ENCODE data around the gene PXDN.
"Not testable (repeated sequence)": the region's sequence is repeated elsewhere in the genome, so short reads cannot be mapped to it uniquely, and the experiment has no call there.

Gene PXDN

DNA sequence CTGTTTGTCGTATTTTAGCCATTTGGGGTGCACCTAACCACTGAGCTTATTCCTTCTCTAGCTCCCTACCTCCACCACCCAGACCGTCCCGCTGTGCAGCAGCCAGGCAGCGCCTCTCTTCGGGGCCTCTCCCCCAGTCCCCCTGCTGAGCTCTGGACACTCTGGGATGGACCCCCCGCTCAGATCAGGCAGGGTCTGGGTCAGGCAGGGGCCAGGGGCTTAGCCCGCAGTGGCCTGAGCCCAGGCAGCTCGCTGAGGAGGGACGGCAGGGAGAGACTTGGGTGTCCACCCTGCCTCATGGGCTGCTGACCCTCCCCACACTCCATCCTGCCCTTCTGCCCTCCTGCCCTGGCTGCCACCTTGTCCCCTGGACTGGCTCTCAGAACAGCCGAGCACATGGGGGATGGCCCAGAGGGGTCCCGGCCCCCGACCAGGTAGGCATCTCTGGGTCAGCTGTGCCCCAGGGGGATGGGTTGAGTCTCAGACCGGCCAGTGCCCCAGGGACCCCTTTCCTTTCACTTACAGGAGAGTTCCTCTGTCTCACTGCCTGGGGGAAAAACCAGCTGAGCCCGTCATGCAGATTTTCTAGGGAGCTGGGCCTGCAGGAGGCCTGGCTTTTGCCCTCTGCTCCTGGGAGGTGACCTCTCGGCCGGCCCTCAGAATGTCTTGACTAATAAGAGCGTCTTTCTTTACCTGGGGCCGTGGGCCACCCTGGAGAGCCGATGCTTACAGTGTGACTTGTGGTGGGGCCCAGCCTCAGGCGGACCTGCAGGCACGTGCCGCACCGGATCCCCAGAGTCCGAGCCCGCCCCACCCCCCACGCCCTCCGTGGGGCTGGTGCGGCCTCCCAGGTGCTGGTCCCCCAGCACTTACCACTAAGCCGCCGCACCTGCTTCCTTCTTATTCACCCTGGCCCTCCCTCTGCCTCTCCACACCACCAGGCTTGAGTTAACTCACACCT, 22.8 kb upstream of the PXDN start:
- Mint-ChIP-seq H3K36me3 (no peaks in the 10 kb centered on the region), H3K27me3 (no peaks in the 10 kb centered on the region), H3K27ac (no peak overlapping the region), H3K4me3 (no peak overlapping the region), H3K4me1 (no peaks in the 10 kb centered on the region), H3K9me3 (peaks cover 2% of the 10 kb centered on the region)
- ATAC-seq: peak; percentile 42

GRCh38 chr2:1766425-1766824, 22.1 kb upstream of the PXDN start:
- no peak overlapping the region for H3K4me3 Mint-ChIP-seq
- no peak overlapping the region for H3K27ac Mint-ChIP-seq
- H3K4me1 Mint-ChIP-seq: no peaks in the 10 kb centered on the region
- peaks cover 2% of the 10 kb centered on the region for H3K9me3 Mint-ChIP-seq
- no peaks in the 10 kb centered on the region for H3K36me3 Mint-ChIP-seq
- no peaks in the 10 kb centered on the region for H3K27me3 Mint-ChIP-seq
- ATAC-seq: peak; percentile 36

DNA sequence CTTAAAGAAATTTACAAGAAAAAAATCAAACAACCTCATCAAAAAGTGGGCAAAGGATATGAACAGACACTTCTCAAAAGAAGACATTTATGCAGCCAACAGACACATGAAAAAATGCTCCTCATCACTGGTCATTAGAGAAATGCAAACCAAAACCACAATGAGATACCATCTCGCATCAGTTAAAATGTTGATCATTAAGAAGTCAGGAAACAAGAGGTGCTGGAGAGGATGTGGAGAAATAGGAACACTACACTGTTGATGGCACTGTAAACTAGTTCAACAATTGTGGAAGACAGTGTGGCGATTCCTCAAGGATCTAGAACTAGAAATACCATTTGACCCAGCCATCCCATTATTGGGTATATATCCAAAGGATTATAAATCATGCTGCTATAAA, 20.9 kb upstream of the PXDN start:
- H3K27me3 Mint-ChIP-seq, ATAC-seq, H3K9me3 Mint-ChIP-seq, H3K27ac Mint-ChIP-seq, H3K4me1 Mint-ChIP-seq, H3K4me3 Mint-ChIP-seq, H3K36me3 Mint-ChIP-seq: not testable (repeated sequence)

GRCh38 chr2:1759611-1759930, 15.3 kb upstream of the PXDN start:
- Mint-ChIP-seq H3K27me3 (peaks cover 18% of the 10 kb centered on the region), H3K27ac (no peak overlapping the region), H3K4me3 (no peak overlapping the region), H3K9me3 (peaks cover 10% of the 10 kb centered on the region), H3K4me1 (no peaks in the 10 kb centered on the region), H3K36me3 (no peaks in the 10 kb centered on the region)
- ATAC-seq: no peak

GRCh38 chr2:1758774-1759610, 14.7 kb upstream of the PXDN start:
- Mint-ChIP-seq H3K9me3 (peaks cover 15% of the 10 kb centered on the region), H3K27me3 (peaks cover 18% of the 10 kb centered on the region), H3K36me3 (no peaks in the 10 kb centered on the region), H3K4me3 (no peak overlapping the region), H3K27ac (no peak overlapping the region), H3K4me1 (no peaks in the 10 kb centered on the region)
- ATAC-seq: no peak

DNA sequence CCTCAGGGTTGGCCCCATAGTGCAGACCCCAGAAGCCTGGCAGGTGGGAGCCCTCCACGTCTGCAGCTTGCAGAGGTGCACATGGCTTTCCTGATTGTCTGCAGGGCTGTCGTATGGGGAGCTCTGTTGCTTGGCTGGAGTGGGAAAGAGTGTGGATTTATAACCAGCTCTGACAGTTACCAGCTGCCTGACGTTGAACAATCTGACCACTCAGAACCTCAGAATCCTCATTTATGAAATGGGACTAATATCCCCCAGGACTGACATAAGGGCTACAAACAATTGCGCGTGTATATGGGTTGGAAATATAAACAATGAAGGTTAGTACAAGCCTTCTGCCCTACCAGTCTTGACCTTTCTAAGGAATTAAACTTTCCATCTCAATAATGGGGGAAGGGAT, 13.9 kb upstream of the PXDN start:
- no peaks in the 10 kb centered on the region for H3K4me1 Mint-ChIP-seq
- no peak for ATAC-seq
- no peak overlapping the region for H3K27ac Mint-ChIP-seq
- H3K36me3 Mint-ChIP-seq: no peaks in the 10 kb centered on the region
- H3K27me3 Mint-ChIP-seq: peaks cover 18% of the 10 kb centered on the region
- H3K4me3 Mint-ChIP-seq: no peak overlapping the region
- H3K9me3 Mint-ChIP-seq: peaks cover 15% of the 10 kb centered on the region

GRCh38 chr2:1757567-1757966, 13.3 kb upstream of the PXDN start:
- Mint-ChIP-seq H3K4me3 (no peak overlapping the region), H3K27ac (no peak overlapping the region), H3K4me1 (no peaks in the 10 kb centered on the region), H3K36me3 (no peaks in the 10 kb centered on the region), H3K27me3 (peaks cover 18% of the 10 kb centered on the region), H3K9me3 (peaks cover 15% of the 10 kb centered on the region)
- ATAC-seq: no peak

GRCh38 chr2:1757146-1757545, 12.8 kb upstream of the PXDN start:
- Mint-ChIP-seq H3K27me3 (peaks cover 20% of the 10 kb centered on the region), H3K9me3 (peaks cover 15% of the 10 kb centered on the region)
- not testable (repeated sequence) for H3K27ac Mint-ChIP-seq, H3K4me3 Mint-ChIP-seq, H3K4me1 Mint-ChIP-seq, ATAC-seq, H3K36me3 Mint-ChIP-seq

GRCh38 chr2:1756456-1756855, 12.1 kb upstream of the PXDN start:
- H3K27ac Mint-ChIP-seq: no peak overlapping the region
- no peaks in the 10 kb centered on the region for H3K4me1 Mint-ChIP-seq
- no peak for ATAC-seq
- H3K27me3 Mint-ChIP-seq: peaks cover 27% of the 10 kb centered on the region
- peaks cover 15% of the 10 kb centered on the region for H3K9me3 Mint-ChIP-seq
- H3K4me3 Mint-ChIP-seq: no peak overlapping the region
- no peaks in the 10 kb centered on the region for H3K36me3 Mint-ChIP-seq

GRCh38 chr2:1755436-1756191, 11.3 kb upstream of the PXDN start:
- H3K36me3 Mint-ChIP-seq: no peaks in the 10 kb centered on the region
- no peak overlapping the region for H3K4me3 Mint-ChIP-seq
- H3K27me3 Mint-ChIP-seq: peaks cover 32% of the 10 kb centered on the region
- no peaks in the 10 kb centered on the region for H3K4me1 Mint-ChIP-seq
- peaks cover 15% of the 10 kb centered on the region for H3K9me3 Mint-ChIP-seq
- H3K27ac Mint-ChIP-seq: no peak overlapping the region
- ATAC-seq: no peak

DNA sequence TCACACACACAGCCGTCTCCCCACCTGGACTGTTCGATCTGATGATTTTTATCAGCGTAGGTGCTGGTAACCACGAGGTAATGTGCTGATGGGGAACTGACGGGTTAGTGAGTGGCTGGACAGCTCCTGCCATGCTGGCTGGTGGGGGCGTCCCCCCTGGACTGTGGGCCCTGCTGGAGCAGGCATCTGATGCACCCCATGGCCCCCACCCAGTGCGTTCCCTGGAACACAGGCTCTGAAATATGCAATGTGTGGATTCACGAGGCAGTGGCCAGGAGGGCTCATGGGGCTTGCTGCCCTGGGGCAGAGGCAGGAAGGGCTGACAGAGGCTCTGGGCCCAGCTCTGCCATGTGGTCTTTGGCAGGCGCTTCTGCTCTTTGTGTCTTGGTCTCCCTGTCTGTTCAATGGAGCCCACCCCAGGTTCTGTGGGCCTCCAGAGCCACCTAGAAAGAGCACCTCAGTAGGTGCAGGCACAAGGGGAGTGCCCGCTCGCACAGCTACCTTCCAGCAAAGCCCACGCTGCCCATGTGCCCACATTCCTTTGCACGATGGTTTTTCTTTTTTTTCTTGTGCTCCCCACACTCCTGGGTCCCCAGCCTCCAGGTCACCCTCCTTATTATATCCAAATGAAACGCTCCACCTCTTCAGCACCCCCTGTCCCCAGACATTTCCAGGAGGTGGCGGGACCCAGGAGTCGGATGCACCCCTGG, 10.3 kb upstream of the PXDN start:
- no peak for ATAC-seq
- H3K4me3 Mint-ChIP-seq: no peak overlapping the region
- peaks cover 32% of the 10 kb centered on the region for H3K27me3 Mint-ChIP-seq
- H3K27ac Mint-ChIP-seq: no peak overlapping the region
- H3K4me1 Mint-ChIP-seq: no peaks in the 10 kb centered on the region
- H3K36me3 Mint-ChIP-seq: no peaks in the 10 kb centered on the region
- H3K9me3 Mint-ChIP-seq: peaks cover 15% of the 10 kb centered on the region

DNA sequence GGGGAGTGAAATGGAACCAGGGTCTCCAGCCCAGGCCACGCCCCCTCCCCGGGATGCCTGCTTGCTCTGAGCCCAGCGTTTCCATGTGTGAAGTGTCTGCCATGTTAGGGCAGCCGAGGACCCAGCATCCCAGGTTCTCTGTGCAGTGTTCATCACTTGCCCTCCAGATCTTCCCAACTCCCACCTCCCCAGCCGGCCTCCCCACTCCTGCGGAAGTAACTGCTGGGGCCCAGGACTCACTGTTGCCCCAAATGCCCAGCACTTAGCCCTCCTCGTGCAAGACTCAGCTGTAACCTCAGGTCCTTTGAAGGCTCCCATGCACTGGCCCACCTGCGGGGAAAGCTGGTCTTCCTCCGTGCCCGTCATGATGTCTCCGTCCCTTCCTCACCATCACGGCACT, 9.7 kb upstream of the PXDN start:
- Mint-ChIP-seq H3K27me3 (peaks cover 32% of the 10 kb centered on the region), H3K27ac (no peak overlapping the region), H3K36me3 (no peaks in the 10 kb centered on the region), H3K4me3 (no peak overlapping the region), H3K4me1 (no peaks in the 10 kb centered on the region), H3K9me3 (peaks cover 15% of the 10 kb centered on the region)
- ATAC-seq: no peak

DNA sequence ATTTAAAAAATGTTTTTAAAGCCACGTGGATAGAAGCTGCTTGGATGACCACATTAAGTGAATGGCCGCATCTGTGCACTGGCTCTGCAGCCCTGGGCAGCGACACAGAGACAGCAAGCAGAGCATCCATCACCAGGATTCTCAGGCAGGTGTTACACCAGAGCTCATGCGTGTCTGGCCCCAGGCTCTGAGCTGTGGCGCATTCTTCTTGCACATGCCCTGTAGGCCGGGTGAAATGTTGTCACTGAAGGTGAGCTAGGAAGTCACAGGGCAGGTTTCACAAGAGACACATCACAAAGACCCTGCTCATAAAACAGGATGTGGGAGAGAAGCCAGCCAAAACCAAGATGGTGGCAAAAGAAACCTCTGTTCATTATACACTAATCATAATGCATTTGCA, 8.4 kb upstream of the PXDN start:
- Mint-ChIP-seq H3K27ac (no peak overlapping the region), H3K36me3 (no peaks in the 10 kb centered on the region), H3K4me1 (no peaks in the 10 kb centered on the region), H3K4me3 (no peak overlapping the region), H3K9me3 (peaks cover 15% of the 10 kb centered on the region), H3K27me3 (peaks cover 35% of the 10 kb centered on the region)
- ATAC-seq: no peak

DNA sequence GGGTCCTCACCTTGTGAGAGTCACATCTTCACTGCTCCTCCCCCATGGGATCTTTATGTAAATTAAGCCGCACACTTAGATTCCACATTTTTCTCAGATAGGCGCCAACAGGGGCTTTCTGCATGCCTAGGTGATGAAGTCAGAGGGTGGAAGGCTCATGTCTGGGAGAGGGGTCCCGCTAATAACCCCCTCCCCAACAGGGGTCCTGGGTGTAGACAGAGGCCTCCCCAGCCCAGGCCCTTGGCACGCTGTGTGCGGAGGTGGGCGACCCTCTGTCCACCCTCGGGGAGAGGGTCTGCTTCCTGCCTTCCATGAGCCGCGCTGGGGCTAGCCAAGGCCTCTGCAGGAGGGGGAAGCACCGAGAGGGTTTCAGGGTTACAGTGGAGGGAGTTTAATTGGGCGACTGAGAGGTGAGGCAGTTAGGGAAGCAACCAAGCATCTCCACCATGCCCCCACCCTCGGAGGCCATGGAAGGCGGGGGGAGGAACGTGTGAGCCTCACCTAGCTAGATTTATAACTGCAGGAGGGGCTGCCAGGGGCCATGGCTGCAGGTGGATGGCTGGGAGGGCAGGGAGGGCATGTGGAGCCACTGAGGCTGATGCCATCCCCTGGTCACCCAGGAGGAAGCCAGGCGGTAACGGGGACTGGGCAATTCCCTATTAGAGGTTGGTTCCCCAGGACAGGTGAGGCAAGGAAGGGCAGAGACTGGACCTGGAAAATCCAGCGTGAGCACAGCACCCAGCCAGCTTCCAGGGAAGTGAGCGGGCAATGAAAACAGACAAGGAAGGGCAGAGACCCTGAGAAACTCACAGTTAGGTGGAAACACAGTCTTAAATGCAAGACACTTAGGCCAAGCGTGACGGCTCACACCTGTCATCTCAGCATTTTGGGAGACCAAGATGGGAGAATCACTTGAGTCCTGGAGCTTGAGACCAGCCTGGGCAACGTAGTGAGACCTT, 7.7 kb upstream of the PXDN start:
- no peaks in the 10 kb centered on the region for H3K36me3 Mint-ChIP-seq
- ATAC-seq: no peak
- H3K9me3 Mint-ChIP-seq: peaks cover 15% of the 10 kb centered on the region
- H3K4me3 Mint-ChIP-seq: no peak overlapping the region
- H3K27me3 Mint-ChIP-seq: peaks cover 43% of the 10 kb centered on the region
- no peak overlapping the region for H3K27ac Mint-ChIP-seq
- H3K4me1 Mint-ChIP-seq: no peaks in the 10 kb centered on the region
